Measurements from ENCODE around the gene PACSIN3.

PACSIN3 gene

DNA sequence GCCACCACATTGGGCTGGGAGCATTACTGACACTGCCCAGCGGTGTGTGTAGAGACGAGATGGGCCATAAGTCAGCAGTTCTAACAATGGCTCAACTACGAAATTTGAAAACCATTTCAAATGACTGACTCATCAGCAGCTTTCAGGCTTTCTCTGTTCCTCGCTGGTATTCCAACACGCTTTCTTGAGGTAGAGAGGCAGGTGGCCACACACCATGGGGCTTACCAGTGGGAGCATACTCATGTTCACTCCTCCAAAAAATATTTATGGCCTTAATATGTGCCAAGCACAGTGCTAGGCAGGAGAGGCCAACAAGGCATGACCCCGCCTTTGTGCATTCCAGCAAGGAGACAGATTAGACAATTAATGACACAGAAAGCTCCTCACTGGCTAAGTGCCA is 29.9 kb downstream of the PACSIN3 start:
- in situ Hi-C loops (cut with MboI; ENCODE audit: low sequenced_read_pairs) = loop anchor here (25.0 kb wide), 1 partner anchor 269 kb away; no protein-coding TSS in a partner anchor

DNA sequence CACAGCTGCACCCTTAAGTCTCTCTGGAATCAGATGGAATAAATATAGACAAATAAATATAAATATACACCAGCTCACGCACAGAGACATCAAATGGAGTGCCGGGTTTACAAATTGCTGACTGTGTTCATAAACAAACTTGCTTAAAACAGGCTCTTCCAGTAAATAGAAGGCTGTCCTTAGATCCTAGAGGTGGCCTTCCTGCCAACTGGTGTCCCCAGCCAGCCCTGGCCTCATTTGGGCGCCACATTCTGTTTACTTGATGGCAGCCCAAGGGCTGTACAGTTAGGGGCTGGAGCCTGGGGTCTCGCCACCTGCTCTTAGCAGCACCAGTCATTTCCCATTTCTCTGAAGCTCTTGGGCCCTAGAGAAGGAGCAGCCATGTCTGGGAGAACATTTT is 30.4 kb downstream of the PACSIN3 start:
- in situ Hi-C loops (cut with MboI; ENCODE audit: low sequenced_read_pairs) = loop anchor here (25.0 kb wide), 1 partner anchor 269 kb away; no protein-coding TSS in a partner anchor

DNA sequence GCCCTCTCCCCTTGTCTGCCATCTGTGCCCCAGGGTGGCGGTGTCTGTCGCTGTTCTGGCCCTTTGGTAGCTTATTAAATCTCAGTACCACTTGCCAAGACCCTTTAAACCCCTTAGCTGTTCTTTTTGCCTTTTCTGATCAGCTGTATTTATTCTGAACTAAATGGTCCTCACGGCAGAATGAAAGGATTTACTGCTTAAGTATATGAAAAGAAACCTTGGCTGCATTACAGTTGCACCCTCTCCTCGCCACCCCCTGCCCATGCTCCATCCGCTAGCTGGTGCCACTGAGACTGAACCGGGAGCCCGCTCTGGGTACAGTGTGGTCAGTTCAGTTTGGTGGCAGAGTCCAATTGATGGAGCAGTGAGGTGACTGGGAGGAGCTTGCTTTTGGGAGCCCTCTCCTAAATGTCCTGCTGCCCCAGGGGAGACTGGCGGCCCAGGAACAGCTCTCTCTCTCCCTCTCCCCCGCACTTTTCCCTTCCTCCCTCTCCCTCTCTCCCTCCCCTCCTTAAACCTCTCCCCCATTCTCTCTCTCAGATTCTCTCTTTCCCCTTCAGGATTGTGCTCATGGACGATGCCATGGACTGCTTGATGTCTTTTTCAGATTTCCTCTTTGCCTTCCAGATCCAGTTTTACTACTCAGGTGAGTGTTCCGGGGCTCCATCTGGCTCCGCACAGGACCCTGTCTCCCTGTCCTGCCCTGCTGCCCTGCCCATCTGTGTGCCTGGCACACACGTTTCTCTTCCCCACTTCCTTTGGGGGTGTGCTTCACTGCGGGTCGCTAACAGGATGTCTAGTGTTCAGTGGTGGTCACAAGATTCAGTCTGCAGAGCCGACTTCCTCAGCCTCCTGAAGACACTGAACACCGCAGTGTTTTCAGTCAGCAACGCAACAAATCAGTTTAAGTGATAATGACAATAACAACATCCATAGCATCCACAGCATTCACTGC is 31.3 kb downstream of the PACSIN3 start:
- in situ Hi-C loops (cut with MboI; ENCODE audit: low sequenced_read_pairs) = loop anchor here (25.0 kb wide), 1 partner anchor 268 kb away; no protein-coding TSS in a partner anchor

DNA sequence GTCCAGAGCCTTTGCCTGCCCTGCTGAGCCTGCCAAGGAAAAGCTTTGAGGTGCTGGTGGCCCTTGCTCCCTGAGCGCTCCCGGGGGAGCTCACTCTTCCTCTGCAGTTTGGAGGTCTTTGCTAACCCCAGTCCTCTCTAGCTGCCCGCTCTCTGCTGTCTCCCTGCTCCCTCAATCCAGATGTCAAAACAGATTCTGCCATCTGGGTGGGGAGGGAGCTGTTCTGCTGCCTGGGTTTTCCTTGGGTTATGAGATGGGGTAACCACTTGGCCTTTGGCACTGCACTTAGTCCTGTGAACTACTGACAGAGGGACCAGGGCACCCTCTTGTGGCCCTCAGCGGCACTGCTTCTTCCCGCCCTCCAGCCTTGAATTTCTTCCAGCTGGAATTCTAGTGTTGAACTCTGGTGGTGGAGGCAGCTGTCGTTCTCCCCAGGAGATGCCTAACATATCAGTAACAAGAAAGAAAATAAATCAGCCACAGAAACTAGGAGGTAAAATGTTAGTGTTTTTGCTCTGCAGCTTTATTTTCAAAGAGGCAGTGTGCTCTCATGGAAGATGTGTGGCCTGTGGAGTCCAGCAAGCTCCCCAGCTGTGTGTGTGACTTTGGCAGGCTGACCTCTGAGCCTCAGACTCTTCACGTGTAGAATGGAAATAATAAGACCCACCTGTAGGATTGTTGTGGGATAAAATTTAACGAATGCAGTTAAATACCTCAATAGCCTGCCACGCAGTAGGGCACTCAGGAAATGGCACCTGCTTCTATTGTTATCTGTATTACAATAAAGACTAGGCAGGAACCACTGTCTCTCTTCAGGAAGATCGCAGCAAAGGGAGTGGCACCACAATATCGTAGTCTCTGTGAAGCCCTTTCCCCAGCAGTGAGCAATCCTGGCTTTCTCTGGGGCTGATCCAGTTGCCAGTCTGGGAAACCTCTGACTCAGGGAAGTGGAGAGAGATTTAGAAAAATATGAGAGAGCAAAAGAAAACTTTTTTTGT is 33.0 kb downstream of the PACSIN3 start:
- in situ Hi-C loops (cut with MboI; ENCODE audit: low sequenced_read_pairs) = loop anchor here (25.0 kb wide), 1 partner anchor 266 kb away; no protein-coding TSS in a partner anchor

DNA sequence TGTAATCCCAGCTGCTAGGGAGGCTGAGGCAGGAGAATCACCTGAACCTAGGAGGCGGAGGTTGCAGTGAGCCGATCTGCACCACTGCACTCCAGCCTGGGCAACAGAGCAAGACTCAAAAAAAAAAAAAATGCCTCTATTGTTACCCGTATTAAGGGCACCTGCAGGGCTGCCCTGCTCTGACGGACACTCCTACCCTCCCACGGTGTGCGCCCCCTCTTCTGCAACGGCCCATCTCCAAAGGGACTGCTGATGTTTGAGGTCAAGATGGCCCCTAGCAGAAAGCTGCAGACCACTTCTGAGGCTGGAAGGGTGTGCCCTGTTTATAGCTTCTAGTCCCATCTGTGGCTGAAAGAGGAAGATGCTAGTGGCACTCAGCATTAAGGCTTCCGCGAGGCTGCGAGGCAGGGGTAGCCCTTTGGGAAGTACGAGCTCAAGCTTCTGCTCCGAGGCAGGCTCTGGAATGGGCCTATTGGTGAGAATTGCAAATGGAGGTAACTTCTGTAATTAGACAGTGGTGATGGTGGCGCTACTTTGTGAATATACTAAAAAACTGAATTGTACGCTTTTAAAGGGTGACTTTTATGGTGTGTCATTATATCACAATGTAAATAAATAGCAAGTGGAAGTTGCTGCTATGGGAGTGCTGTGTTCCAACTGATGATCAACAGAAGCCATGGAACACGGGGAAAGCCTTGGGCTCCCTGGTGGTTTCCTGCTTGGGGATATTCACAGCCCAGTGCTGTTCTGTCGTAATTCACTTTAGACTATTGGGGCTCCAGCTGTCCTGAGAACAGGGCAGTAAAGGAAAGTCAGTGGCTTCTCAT is 33.9 kb downstream of the PACSIN3 start:
- in situ Hi-C loops (cut with MboI; ENCODE audit: low sequenced_read_pairs) = loop anchor here (25.0 kb wide), 1 partner anchor 265 kb away; no protein-coding TSS in a partner anchor

DNA sequence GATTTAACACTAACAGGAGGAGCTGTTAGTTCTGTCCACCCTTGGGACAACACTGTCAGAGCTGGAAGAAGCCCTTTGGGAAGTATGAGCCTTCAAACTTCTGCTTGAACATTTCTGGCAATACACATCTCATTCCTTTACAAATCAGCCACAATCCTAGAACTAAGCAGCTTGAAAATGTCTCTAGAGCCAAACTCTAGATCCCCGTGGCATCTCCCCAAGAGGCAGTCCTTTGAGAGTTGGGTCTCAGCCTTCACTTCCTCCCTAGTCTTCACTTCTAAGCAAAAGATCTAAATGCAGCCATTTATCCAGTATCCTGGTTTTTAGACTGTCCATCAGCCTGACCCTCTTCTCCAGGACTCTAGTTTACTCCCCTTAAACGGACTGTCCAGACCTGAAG is 36.5 kb downstream of the PACSIN3 start:
- in situ Hi-C loops (cut with MboI; ENCODE audit: low sequenced_read_pairs) = loop anchor here (25.0 kb wide), 1 partner anchor 262 kb away; no protein-coding TSS in a partner anchor

DNA sequence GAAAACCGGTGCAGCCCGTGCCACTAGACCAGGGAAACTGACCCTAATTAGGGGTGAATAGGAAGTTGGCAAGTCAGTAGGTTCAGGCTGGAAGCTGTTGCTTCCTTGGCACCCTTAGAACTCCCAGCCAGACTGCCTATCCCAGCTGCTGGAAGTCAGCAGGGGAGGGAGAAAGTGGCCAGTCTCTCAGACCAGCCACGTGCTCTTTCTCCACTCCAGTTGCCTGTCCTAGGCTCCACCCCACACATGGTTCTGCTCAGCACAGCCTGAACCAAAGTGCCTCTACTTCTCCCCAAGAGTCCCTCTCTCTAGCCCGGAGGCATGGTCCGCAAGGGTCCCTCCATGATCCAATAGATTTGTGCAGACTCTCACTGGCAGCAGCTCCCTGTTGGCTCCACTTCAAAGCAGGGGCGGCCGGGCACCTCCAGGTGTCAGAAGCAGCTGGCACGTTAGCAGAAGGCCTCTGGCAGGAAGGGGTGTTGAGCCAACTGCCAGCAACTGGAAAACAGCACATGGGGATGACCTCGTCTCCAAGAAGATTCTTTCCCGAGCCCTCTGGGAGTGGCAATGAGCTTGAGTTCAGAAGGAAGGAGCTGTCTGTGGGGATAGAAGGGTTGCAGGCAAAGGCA is 37.2 kb downstream of the PACSIN3 start:
- in situ Hi-C loops (cut with MboI; ENCODE audit: low sequenced_read_pairs) = no loop called here

DNA sequence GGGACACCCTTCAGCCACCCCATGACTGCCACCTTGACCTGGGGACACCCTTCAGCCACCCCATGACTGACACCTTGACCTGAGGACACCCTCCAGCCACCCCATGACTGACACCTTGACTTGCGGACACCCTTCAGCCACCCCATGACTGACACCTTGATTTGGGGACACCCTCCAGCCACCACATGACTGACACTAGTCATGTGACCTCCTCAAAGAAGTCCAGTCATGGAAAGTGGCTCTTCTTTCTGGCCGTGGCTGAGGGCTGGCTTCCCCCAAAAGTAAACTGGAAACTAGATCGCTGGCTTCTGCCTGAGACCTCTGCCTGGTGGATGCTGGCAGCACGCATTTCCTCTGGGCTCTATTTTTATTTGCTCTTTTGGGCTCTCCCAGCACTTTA is 38.0 kb downstream of the PACSIN3 start:
- in situ Hi-C loops (cut with MboI; ENCODE audit: low sequenced_read_pairs) = no loop called here

DNA sequence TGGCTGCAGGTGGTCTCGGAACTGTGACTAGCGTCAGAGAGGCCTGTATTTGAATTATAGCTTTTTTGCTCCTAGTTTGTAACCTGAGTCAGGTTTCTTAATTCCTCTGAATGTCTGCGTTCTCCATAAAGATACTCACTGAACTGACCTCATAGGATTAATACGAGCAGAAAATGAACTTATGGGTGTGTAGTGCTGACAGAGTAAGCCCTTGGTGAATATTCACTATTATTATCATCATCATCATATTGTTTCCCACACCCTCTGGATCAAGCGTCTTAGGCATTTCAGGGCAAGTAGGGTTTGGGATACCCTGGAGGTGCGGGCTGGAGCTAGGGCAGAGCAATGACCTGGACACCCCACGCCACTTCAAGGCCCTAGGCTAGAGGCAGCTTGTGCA is 38.6 kb downstream of the PACSIN3 start:
- in situ Hi-C loops (cut with MboI; ENCODE audit: low sequenced_read_pairs) = no loop called here

DNA sequence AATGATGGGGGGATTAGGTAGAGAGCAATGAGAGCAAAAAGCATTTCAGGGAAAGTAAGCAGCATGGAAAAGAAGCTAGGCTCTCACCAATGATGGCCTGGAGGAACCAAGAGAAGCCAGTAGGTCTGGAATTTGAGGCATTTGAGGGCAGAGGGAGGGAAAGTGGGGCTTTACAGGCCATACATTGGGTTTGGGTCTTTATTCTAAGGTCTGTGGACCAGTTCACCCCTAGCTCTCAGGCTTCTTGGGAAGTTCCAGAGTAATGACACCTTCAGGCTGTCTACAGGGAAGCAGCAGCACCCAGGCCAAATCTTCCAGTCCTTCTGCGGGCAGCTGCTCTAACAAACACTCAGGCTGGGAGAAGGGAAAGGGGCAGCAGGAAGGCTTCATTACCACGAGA is 39.0 kb downstream of the PACSIN3 start:
- in situ Hi-C loops (cut with MboI; ENCODE audit: low sequenced_read_pairs) = no loop called here

DNA sequence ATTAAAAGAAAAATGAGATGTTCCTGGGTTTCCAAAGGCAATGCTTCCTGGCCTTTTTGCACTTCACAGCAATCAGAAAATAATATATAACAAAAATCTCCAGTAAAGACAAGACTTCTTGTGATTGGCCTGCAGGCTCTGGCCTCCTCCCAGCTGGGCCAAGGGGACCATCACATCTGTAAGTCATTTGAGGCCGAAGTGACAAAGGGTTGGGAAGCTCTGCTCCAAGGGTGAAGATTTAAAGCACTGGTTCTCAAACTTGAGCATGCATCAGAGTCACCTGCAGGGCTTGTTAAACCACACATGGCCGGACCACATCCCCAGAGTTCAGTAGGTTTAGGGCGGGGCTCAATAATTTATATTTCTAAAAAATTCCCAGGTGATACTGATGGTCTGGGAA is 41.7 kb downstream of the PACSIN3 start:
- in situ Hi-C loops (cut with MboI; ENCODE audit: low sequenced_read_pairs) = no loop called here

DNA sequence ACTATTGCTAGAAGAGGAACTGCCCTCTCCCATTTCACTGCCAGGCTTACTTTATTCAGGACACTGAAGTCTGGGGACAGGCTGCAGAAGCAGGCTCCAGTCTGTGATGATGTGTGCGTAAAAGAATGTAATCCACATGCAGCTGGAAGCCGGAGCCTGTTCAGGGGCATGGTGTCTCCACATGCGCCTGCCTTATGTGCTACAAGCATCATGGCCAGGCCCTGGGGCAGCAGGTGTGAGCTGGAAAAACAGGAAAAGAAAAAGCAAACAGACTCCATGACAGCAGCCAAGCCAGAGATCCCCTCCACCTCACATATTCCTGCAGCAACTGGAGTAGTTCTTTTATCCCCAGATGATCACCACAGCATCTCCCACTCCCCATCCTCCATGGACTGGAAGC is 42.9 kb downstream of the PACSIN3 start:
- in situ Hi-C loops (cut with MboI; ENCODE audit: low sequenced_read_pairs) = no loop called here

DNA sequence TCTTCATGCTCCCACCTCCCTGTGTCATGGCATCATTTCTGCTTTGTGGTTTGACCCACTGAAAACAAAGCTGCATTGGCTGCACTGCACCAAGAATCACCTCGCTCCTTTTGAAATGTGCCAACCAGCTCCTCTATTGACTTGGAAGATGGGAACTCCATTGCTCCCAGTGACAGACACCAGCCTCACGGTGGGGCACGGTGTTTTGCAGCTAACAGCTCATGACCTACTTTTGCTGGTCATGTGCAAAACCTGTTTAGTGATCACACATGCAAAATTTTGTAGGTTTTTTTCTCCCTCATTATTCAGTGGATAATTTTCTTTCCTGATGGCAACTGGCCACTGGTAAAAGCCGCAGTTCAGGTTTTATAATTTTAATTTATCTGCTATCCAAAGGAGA is 46.4 kb downstream of the PACSIN3 start:
- in situ Hi-C loops (cut with MboI; ENCODE audit: low sequenced_read_pairs) = no loop called here

DNA sequence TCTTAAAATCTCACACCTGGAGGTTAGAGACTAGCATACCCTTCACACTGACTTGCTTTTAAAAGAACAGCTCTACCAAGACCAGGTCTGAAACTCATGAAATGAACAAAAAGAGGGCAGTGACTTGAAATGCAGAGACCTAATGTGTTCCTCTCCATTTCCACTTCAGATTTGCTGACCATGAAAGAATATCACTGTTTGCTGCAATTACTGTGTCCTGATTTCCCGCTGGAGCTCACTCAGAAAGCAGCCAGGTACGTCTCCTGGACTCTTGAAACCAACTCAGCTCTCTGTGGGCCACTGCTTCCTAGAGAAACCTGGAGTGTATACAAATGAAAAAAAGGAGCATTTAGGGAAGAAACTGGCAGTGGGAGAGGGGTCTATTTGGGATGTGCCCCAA is 48.8 kb downstream of the PACSIN3 start:
- in situ Hi-C loops (cut with MboI; ENCODE audit: low sequenced_read_pairs) = no loop called here

DNA sequence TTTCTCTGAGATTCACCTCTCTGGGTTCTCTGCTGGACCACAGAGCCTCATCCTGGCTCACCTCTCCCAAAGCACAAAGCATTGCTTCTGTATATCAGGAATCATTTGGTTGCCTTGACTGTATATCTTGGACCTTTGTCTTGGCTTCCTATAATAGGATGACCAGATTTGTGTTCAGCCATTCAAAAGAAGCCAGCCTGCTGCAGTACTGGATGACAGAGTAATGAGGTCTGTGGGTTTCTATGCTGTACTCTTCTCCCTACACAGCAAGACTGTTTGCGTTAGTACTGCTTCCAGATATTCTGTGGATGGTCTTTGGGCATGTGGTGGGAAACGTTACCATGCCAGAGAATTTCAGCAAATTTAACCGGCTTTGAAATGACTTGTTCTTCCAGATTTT is 49.3 kb downstream of the PACSIN3 start:
- in situ Hi-C loops (cut with MboI; ENCODE audit: low sequenced_read_pairs) = no loop called here

DNA sequence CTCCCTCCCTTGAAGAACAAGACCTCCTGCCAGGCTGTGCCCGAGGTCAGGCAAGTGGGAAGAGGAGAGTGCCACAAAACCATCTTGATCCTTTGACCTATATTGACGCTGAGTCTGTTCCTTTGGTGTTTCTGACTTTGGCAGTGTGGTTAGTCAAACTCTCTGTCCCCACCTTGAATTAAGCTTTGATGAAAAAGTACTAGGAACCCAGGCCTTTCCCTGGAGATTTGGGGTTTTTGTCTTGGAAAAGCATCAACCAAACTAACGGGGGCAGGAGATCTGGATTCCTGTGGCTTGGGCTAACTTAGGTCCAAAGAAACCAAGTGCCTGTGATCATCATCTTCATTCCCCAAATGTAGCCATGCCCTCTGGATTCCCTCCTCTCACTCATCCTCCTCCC is 49.9 kb downstream of the PACSIN3 start:
- in situ Hi-C loops (cut with MboI; ENCODE audit: low sequenced_read_pairs) = no loop called here

DNA sequence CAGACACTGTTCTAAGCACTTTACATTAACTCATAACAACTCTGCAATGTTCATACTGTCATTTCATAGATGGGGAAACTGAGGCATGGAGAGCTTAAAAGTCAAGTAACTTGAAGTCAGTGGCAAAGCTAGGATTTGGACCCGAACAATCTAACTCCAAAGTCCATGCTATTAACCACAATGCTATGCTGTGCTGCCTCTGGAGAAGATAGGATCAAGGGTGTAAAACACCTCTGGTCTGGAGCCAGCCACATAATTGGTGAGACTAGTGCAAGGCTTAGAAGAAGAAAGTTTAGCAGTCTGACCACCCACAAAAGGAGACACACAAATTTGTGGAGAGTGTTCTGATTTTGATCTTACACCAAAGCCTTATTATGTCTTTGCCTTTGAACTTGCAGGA is 53.3 kb downstream of the PACSIN3 start:
- in situ Hi-C loops (cut with MboI; ENCODE audit: low sequenced_read_pairs) = no loop called here

DNA sequence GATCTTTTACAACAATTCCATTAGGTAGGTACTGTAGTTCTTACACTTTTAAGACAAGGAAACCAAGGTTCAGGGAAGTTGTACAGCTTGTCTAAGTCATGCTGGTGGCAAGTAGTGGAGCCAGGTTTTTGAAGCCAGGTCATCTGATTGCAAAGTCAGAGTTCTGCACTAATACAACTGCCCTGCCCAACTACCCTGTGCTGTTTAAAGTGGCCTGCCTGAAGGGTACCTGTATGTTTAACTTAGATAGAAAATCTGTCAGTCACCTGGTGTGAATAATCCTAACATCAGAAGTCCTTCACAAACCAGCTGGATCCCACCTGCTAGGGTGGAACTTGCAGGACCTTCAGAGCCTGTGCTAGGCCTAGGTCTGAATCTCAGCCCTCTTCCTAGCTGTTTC is 53.7 kb downstream of the PACSIN3 start:
- in situ Hi-C loops (cut with MboI; ENCODE audit: low sequenced_read_pairs) = no loop called here

DNA sequence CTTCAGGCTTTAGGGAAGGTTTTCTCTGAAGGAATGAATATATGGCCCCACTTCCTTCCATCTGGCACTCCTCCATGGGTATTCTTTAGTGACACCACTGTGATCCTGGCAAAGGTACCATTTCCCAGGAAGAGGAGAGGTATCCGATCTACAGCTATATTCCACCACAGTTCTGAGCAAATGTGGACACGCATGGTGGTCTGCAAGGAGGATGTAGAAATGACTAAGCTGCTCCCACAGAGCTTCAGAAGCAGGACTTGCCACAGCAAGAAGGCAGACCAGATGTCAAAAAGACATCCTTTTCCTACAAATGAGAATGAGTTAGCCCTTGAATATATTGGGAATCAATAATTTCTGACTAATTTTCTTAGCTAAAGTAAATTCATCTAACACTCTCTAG is 55.1 kb downstream of the PACSIN3 start:
- in situ Hi-C loops (cut with MboI; ENCODE audit: low sequenced_read_pairs) = no loop called here

DNA sequence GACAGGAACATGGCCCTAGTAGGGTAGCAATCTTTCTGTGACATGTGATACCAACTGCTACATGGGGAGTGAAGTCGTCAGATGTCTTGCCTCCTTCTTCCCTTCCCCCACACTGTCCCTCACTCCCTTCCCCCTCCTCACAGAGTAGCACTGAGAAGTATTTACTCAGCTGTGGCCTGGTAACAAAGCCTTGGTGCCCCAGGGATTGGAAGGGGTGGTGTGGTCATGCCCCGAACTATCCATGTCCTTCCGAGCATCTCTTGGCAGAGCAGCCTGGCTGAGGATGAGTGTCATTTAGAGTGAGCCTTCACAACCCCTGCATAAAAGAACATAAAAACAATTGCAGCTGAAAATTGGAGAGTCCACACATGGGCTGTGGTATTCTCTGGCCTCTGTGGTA is 55.7 kb downstream of the PACSIN3 start:
- in situ Hi-C loops (cut with MboI; ENCODE audit: low sequenced_read_pairs) = no loop called here
